ENCODE data around the gene HNRNPUL2. TPM values are rescaled to one million over a fixed set of nuclear protein-coding genes. Genes with fewer than 3 reads are reported as not detected.

HNRNPUL2 gene
- total and polyA plus RNA-seq, 9 of the 15 experiments (the other 6 are each of a cell fraction or from before 2014, with no cell fraction given): 0.89 to 44.3 (median 15.2) TPM

DNA sequence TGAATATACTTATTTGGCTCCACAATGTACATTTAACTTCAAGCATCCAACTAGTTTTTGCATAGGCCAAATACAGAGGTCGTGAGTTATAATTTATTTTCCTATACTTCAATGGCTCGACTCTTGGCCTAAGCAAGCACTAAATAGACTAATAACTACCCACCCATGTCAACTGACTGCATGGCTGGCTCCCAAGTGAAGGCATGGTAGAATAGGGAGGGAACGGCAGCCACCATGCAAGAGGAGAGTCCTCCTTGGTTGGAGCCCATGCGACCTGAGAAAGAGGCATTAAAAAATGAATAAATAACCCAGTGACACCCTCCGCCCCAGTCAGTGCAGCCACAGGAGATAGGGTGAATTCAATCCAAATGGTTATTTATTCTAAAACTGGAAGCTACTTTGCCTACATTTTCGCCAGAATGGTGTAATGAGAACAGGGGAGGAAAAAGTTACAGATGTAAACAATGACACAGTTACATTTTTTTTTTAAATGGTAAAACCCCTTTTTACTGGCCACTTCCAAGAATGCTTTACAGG lies 14.9 kb downstream of the HNRNPUL2 start:
- H3K9ac ChIP-seq (ENCODE audit: insufficient read depth in 1 of 2, low read depth in 2 of 2, low read length in 2 of 2): no peak overlapping the region
- H3K9me3 ChIP-seq (replicated peaks; ENCODE audit: control insufficient read depth, insufficient read depth, low read depth, low read length): no peaks in the 10 kb centered on the region
- H3K4me3 ChIP-seq: no peak overlapping the region
- peaks cover 4% of the 10 kb centered on the region; the same call in 1 of the 2 replicates for H4K20me1 ChIP-seq (replicated peaks; ENCODE audit: control insufficient read depth, insufficient read depth, low read length)
- H3K27ac ChIP-seq (ENCODE audit: extremely low read depth, low read depth, low read length): peak overlapping the region; percentile 14; the same call in 1 of the 3 replicates
- no peaks in the 10 kb centered on the region for H3K27me3 ChIP-seq (ENCODE audit: control insufficient read depth in 2 of 2, insufficient read depth in 2 of 2, low read length in 2 of 2)
- H3K4me2 ChIP-seq (ENCODE audit: insufficient read depth, low read length): no peak overlapping the region
- DNase-seq (ENCODE audit: extremely low read depth in 1 of 4, low spot score in 3 of 4): no peak
- TF ChIP-seq FOXM1 (IDR thresholded peaks at IDR 0.05; ENCODE audit: low read depth): no peak
- TF ChIP-seq FOXM1 (CRISPR knock-in tag; IDR thresholded peaks at IDR 0.05; ENCODE audit: low read depth): no peak
- no peak for TF ChIP-seq TEAD1 (CRISPR knock-in tag; IDR thresholded peaks at IDR 0.05)
- TF ChIP-seq, protein P1, sequence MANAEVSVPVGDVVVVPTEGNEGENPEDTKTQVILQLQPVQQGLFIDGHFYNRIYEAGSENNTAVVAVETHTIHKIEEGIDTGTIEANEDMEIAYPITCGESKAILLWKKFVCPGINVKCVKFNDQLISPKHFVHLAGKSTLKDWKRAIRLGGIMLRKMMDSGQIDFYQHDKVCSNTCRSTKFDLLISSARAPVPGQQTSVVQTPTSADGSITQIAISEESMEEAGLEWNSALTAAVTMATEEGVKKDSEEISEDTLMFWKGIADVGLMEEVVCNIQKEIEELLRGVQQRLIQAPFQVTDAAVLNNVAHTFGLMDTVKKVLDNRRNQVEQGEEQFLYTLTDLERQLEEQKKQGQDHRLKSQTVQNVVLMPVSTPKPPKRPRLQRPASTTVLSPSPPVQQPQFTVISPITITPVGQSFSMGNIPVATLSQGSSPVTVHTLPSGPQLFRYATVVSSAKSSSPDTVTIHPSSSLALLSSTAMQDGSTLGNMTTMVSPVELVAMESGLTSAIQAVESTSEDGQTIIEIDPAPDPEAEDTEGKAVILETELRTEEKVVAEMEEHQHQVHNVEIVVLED (CRISPR knock-in tag; IDR thresholded peaks at IDR 0.05): no peak
- no peak for TF ChIP-seq TAF7 (tag; IDR thresholded peaks at IDR 0.05)
- TF ChIP-seq HDAC6 (IDR thresholded peaks at IDR 0.05; ENCODE audit: low read depth, low read length): no peak
- TF ChIP-seq MTF1 (CRISPR knock-in tag; IDR thresholded peaks at IDR 0.05; ENCODE audit: borderline replicate concordance): no peak
- no peak for TF ChIP-seq ZNF165 (CRISPR knock-in tag; IDR thresholded peaks at IDR 0.05; ENCODE audit: borderline replicate concordance)
- peaks cover 20% of the 10 kb centered on the region; the same call in 2 of the 3 replicates for H3K79me2 ChIP-seq (ENCODE audit: control insufficient read depth, insufficient read depth, low read length)
- no peak for ATAC-seq
- no peak for FAIRE-seq
- ChIA-PET POLR2A (interaction anchor here (1.5 kb wide), 1 partner anchor 17 kb away, joined by 3 read pairs; no protein-coding TSS in a partner anchor), CTCF (ENCODE audit: low intra/inter-chr PET ratio) (interaction anchor here (0.5 kb wide), 1 partner anchor 42 kb away, joined by 3 read pairs; no protein-coding TSS in a partner anchor)
- H2AFZ ChIP-seq (ENCODE audit: low read depth, low read length): no peak overlapping the region
- H3K4me1 ChIP-seq (replicated peaks in 1 of 2; ENCODE audit: control insufficient read depth in 2 of 2, insufficient read depth in 2 of 2, low read length in 2 of 2): peaks cover 24 to 30% of the 10 kb centered on the region in 2 experiments
- peaks cover under 1% of the 10 kb centered on the region for H3K9me1 ChIP-seq (ENCODE audit: control insufficient read depth, insufficient read depth, low read length)
- intact Hi-C loops (cut with micrococcal nuclease): no loop called here
- 96% methylated on average over 6 of the region's 6 CpGs for WGBS (ENCODE audit: insufficient coverage, low coverage, missing lambda C conversion rate)
- BruUV-seq (replicated peaks): no TSS peak
- peaks cover 94% of the 10 kb centered on the region for H3K36me3 ChIP-seq (ENCODE audit: control insufficient read depth, insufficient read depth, low read length)
- in situ Hi-C loops (cut with MboI): no loop called here
